ENCODE results near the gene SSH3. TPM values are rescaled to one million over a fixed set of nuclear protein-coding genes. Genes with fewer than 3 reads are reported as not detected.

The SSH3 gene
- total RNA-seq, 2 experiments from 2014 or later = 9.2 to 18.5 TPM

DNA sequence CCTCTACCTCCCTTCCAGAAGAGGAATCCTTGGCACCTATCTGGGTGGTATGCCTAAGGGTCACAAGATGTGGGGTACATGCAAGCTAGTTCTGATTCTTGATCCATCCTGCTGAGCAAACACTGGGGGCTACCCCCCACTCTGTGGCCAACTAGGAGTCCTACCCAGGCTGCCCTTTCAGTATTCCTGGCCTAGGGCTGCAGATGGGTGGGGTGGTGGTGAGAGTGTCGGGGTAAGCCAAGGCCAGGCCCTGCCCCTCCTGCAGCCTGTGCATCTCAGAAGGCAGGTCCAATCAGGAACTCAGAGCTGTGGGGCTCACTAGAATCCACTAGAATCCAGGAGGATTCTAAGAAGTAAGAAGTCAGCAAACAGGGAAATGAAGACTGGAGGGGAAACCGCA, 10.9 kb downstream of the SSH3 start:
- POLR2A ChIA-PET = no interaction called here

DNA sequence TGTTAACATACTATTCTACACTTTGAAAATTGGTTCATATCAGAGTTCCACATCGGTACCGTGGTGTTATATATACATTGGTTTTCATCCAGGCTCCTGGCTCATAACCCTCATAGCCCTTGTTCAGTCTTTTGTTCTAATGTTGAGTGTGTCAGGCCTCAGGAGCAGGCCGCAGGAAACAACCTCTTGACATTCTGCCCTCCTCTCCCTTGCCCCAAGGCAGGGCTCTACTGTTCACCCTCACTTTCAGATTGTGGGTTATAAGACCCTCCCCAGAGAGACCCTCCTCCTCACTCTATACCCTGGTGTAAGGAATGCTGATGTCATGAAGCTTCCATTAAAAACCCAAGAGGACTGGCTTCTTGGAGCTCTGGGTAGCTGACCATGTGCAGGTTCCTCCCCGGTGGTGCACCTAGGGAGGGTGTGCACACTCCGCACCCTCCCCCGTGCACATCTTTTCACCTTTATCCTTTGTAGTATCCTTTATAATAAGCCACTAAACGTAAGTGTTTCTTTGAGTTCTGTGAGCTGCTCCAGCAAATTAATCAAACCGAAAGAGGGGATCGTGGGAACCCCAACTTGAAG, 12.1 kb downstream of the SSH3 start:
- Histone ChIP-seq H3K4me1 (ENCODE audit: insufficient read depth, low read length, poor library complexity, severe bottlenecking) (peaks cover 13% of the 10 kb centered on the region), H3K4me2 (ENCODE audit: low read length) (no peak overlapping the region), H3K36me3 (ENCODE audit: insufficient read depth, low read length) (peaks cover 7% of the 10 kb centered on the region), H2AFZ (ENCODE audit: low read length) (no peak overlapping the region), H3K27ac (ENCODE audit: low read depth, low read length, poor library complexity, severe bottlenecking) (no peak overlapping the region), H3K9me3 (ENCODE audit: low read length) (no peaks in the 10 kb centered on the region), H3K9me2 (ENCODE audit: insufficient read depth, low read length) (no peaks in the 10 kb centered on the region), H4K20me1 (ENCODE audit: insufficient read depth, low read length) (no peaks in the 10 kb centered on the region), H3K4me3 (ENCODE audit: low read depth, low read length, poor library complexity, severe bottlenecking) (no peak overlapping the region), H3K79me2 (ENCODE audit: insufficient read depth, low read depth, low read length) (no peaks in the 10 kb centered on the region)
- CTCF ChIA-PET (ENCODE audit: unreplicated experiment) = interaction anchor here (1.3 kb wide), 1 partner anchor 62 kb away, joined by 3 read pairs; no protein-coding TSS in a partner anchor
- intact Hi-C loops (cut with micrococcal nuclease; ENCODE audit: unreplicated experiment) = no loop called here
- POLR2A ChIA-PET = interaction anchor here (0.6 kb wide), 1 partner anchor 40 kb away, joined by 4 read pairs; no protein-coding TSS in a partner anchor
- BruUV-seq (replicated peaks) = no TSS peak
- no peak for TF ChIP-seq EZH2phosphoT487 (IDR thresholded peaks at IDR 0.05; ENCODE audit: borderline replicate concordance, low read depth, low read length)
- TF ChIP-seq, protein P1, sequence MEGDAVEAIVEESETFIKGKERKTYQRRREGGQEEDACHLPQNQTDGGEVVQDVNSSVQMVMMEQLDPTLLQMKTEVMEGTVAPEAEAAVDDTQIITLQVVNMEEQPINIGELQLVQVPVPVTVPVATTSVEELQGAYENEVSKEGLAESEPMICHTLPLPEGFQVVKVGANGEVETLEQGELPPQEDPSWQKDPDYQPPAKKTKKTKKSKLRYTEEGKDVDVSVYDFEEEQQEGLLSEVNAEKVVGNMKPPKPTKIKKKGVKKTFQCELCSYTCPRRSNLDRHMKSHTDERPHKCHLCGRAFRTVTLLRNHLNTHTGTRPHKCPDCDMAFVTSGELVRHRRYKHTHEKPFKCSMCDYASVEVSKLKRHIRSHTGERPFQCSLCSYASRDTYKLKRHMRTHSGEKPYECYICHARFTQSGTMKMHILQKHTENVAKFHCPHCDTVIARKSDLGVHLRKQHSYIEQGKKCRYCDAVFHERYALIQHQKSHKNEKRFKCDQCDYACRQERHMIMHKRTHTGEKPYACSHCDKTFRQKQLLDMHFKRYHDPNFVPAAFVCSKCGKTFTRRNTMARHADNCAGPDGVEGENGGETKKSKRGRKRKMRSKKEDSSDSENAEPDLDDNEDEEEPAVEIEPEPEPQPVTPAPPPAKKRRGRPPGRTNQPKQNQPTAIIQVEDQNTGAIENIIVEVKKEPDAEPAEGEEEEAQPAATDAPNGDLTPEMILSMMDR (conservative IDR thresholded peaks at IDR 0.05; ENCODE audit: low read length) = no peak
- no peak for DNase-seq (ENCODE audit: low spot score)

More for the DNA sequence above, 10.9 kb downstream of the SSH3 start:
- intact Hi-C loops (cut with micrococcal nuclease; ENCODE audit: unreplicated experiment) = no loop called here
- H3K9me3 ChIP-seq (ENCODE audit: low read length) = no peaks in the 10 kb centered on the region
- H4K20me1 ChIP-seq (ENCODE audit: insufficient read depth, low read length) = no peaks in the 10 kb centered on the region
- CTCF ChIA-PET (ENCODE audit: unreplicated experiment) = interaction anchor here (1.3 kb wide), 1 partner anchor 60 kb away, joined by 3 read pairs; no protein-coding TSS in a partner anchor
- H2AFZ ChIP-seq (ENCODE audit: low read length) = no peak overlapping the region
- H3K4me3 ChIP-seq (ENCODE audit: low read depth, low read length, poor library complexity, severe bottlenecking) = no peak overlapping the region
- H3K9me2 ChIP-seq (ENCODE audit: insufficient read depth, low read length) = no peaks in the 10 kb centered on the region
- H3K4me1 ChIP-seq (ENCODE audit: insufficient read depth, low read length, poor library complexity, severe bottlenecking) = peaks cover 13% of the 10 kb centered on the region
- no peak for DNase-seq (ENCODE audit: low spot score)
- BruUV-seq (replicated peaks) = no TSS peak
- H3K36me3 ChIP-seq (ENCODE audit: insufficient read depth, low read length) = peaks cover 17% of the 10 kb centered on the region
- no peak overlapping the region for H3K27ac ChIP-seq (ENCODE audit: low read depth, low read length, poor library complexity, severe bottlenecking)
- no peak overlapping the region for H3K4me2 ChIP-seq (ENCODE audit: low read length)
- TF ChIP-seq, protein P1 (conservative IDR thresholded peaks at IDR 0.05; ENCODE audit: low read length) = no peak
- no peak for TF ChIP-seq EZH2phosphoT487 (IDR thresholded peaks at IDR 0.05; ENCODE audit: borderline replicate concordance, low read depth, low read length)
- H3K79me2 ChIP-seq (ENCODE audit: insufficient read depth, low read depth, low read length) = no peaks in the 10 kb centered on the region

DNA sequence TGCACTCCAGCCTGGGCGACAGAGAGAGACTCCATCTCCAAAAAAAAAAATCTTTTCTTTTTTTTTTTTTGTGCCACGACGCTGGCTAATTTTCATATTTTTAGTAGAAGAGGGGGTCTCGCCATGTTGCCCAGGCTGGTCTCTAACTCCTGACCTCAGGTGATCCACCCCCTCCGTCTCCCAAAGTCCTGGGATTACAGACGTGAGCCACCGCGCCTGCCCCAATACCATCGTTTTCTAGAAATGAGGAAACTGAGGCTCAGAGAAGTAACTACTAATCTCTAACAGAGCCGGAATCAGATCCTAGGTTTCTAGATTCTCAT, 13.5 kb downstream of the SSH3 start:
- DNase-seq (ENCODE audit: low spot score) = no peak
- POLR2A ChIA-PET = interaction anchor here (1.4 kb wide), 2 partner anchors 32 to 50 kb away, joined by 4 to 5 read pairs; no protein-coding TSS in a partner anchor
- Histone ChIP-seq H3K4me1 (ENCODE audit: insufficient read depth, low read length, poor library complexity, severe bottlenecking) (peaks cover 13% of the 10 kb centered on the region), H3K36me3 (ENCODE audit: insufficient read depth, low read length) (no peaks in the 10 kb centered on the region), H3K27ac (ENCODE audit: low read depth, low read length, poor library complexity, severe bottlenecking) (peak overlapping the region; percentile 93), H3K9me2 (ENCODE audit: insufficient read depth, low read length) (no peaks in the 10 kb centered on the region), H3K4me2 (ENCODE audit: low read length) (peak overlapping the region; percentile 95), H3K9me3 (ENCODE audit: low read length) (no peaks in the 10 kb centered on the region), H4K20me1 (ENCODE audit: insufficient read depth, low read length) (no peaks in the 10 kb centered on the region), H3K79me2 (ENCODE audit: insufficient read depth, low read depth, low read length) (no peaks in the 10 kb centered on the region), H3K4me3 (ENCODE audit: low read depth, low read length, poor library complexity, severe bottlenecking) (peak overlapping the region; percentile 78), H2AFZ (ENCODE audit: low read length) (peak overlapping the region; percentile 85)
- CTCF ChIA-PET (ENCODE audit: unreplicated experiment) = interaction anchor here (0.8 to 1.2 kb wide), 3 partner anchors 50 to 198 kb away, joined by 4 to 8 read pairs (median 5); partner anchors contain the start of genes GRK2 and KDM2A
- intact Hi-C loops (cut with micrococcal nuclease; ENCODE audit: unreplicated experiment) = loop anchor here (1.0 kb wide), 5 partner anchors 29 to 236 kb away; partner anchors contain the start of gene GRK2
- no peak for TF ChIP-seq EZH2phosphoT487 (IDR thresholded peaks at IDR 0.05; ENCODE audit: borderline replicate concordance, low read depth, low read length)
- TF ChIP-seq, protein P1 (conservative IDR thresholded peaks at IDR 0.05; ENCODE audit: low read length) = no peak
- no TSS peak for BruUV-seq (replicated peaks)

Measured in OCI-LY7 (cell line).